ENCODE results near the gene NUTM2D. TPM values are rescaled to one million over a fixed set of nuclear protein-coding genes. Genes with fewer than 3 reads are reported as not detected.
A peak's percentile ranks its signal among the peaks of the same experiment; 100 is the strongest.
"Not testable (repeated sequence)": the region's sequence is repeated elsewhere in the genome, so short reads cannot be mapped to it uniquely, and the experiment has no call there.

NUTM2D gene
- total and polyA plus RNA-seq, 10 of the 15 experiments (the other 5 are each of a cell fraction or from before 2014, with no cell fraction given) = 0.15 to 1.6 (median 1.1) TPM; not detected in 2

GRCh38 chr10:87321505-87321904 is 36.0 kb upstream of the NUTM2D start:
- intact Hi-C loops (cut with micrococcal nuclease; ENCODE audit: unreplicated experiment); BruUV-seq (replicated peaks): not testable (repeated sequence)
- WGBS (ENCODE audit: insufficient coverage, insufficient replicate concordance, low lambda C conversion rate, missing lambda C conversion rate) = no CpG with 5 or more reads among the region's 1 CpG

GRCh38 chr10:87324559-87324958 is 33.0 kb upstream of the NUTM2D start:
- H4K20me1 ChIP-seq (ENCODE audit: control insufficient read depth, insufficient read depth); intact Hi-C loops (cut with micrococcal nuclease; ENCODE audit: unreplicated experiment); in situ Hi-C loops (cut with MboI); FAIRE-seq; CTCF ChIA-PET; POLR2A ChIA-PET; H3K4me1 ChIP-seq (ENCODE audit: control insufficient read depth, insufficient read depth, low read length); H3K79me2 ChIP-seq (ENCODE audit: control insufficient read depth, insufficient read depth, low read length); ATAC-seq; H2AFZ ChIP-seq (ENCODE audit: control insufficient read depth, low read depth, low read length); RAD21 ChIA-PET (ENCODE audit: unreplicated experiment); H3K9ac ChIP-seq (ENCODE audit: control insufficient read depth, insufficient read depth, low read length); H3K27ac ChIP-seq (ENCODE audit: control insufficient read depth, insufficient read depth); H3K9me3 ChIP-seq (replicated peaks; ENCODE audit: control insufficient read depth, insufficient read depth, low read length); H3K36me3 ChIP-seq (ENCODE audit: control insufficient read depth in 2 of 2, insufficient read depth in 2 of 2, low read length in 1 of 2); H3K4me2 ChIP-seq (ENCODE audit: control insufficient read depth, insufficient read depth); H3K27me3 ChIP-seq (replicated peaks in 1 of 2; ENCODE audit: control insufficient read depth in 2 of 2, insufficient read depth in 2 of 2, low read length in 1 of 2); SMC1A ChIA-PET (ENCODE audit: uncharacterized antibody, unreplicated experiment); H3K4me3 ChIP-seq; BruUV-seq (replicated peaks); DNase-seq (ENCODE audit: low read depth, low spot score): not testable (repeated sequence)
- 99% methylated on average over 5 of the region's 5 CpGs for WGBS (ENCODE audit: insufficient coverage, insufficient replicate concordance, low lambda C conversion rate, missing lambda C conversion rate)

More at GRCh38 chr10:87321505-87321904, 36.0 kb upstream of the NUTM2D start:
- H3K9me3 ChIP-seq (replicated peaks; ENCODE audit: control insufficient read depth, insufficient read depth, low read length); FAIRE-seq; H3K36me3 ChIP-seq (ENCODE audit: control insufficient read depth in 2 of 2, insufficient read depth in 2 of 2, low read length in 1 of 2); in situ Hi-C loops (cut with MboI); H3K27ac ChIP-seq (ENCODE audit: control insufficient read depth, insufficient read depth); DNase-seq (ENCODE audit: low read depth, low spot score); SMC1A ChIA-PET (ENCODE audit: uncharacterized antibody, unreplicated experiment); H3K79me2 ChIP-seq (ENCODE audit: control insufficient read depth, insufficient read depth, low read length); H3K9ac ChIP-seq (ENCODE audit: control insufficient read depth, insufficient read depth, low read length); H2AFZ ChIP-seq (ENCODE audit: control insufficient read depth, low read depth, low read length); H3K27me3 ChIP-seq (replicated peaks in 1 of 2; ENCODE audit: control insufficient read depth in 2 of 2, insufficient read depth in 2 of 2, low read length in 1 of 2); H3K4me2 ChIP-seq (ENCODE audit: control insufficient read depth, insufficient read depth); H3K4me3 ChIP-seq; CTCF ChIA-PET; H3K4me1 ChIP-seq (ENCODE audit: control insufficient read depth, insufficient read depth, low read length); H4K20me1 ChIP-seq (ENCODE audit: control insufficient read depth, insufficient read depth); RAD21 ChIA-PET (ENCODE audit: unreplicated experiment); POLR2A ChIA-PET: not testable (repeated sequence)
- peak; percentile 63 for TF ChIP-seq JUNB (IDR thresholded peaks at IDR 0.05)
- peak; percentile 56 for ATAC-seq

GRCh38 chr10:87327958-87328357 is 29.6 kb upstream of the NUTM2D start:
- H3K79me2 ChIP-seq (ENCODE audit: control insufficient read depth, insufficient read depth, low read length); H2AFZ ChIP-seq (ENCODE audit: control insufficient read depth, low read depth, low read length); H3K27me3 ChIP-seq (replicated peaks in 1 of 2; ENCODE audit: control insufficient read depth in 2 of 2, insufficient read depth in 2 of 2, low read length in 1 of 2); RAD21 ChIA-PET (ENCODE audit: unreplicated experiment); H3K27ac ChIP-seq (ENCODE audit: control insufficient read depth, insufficient read depth); POLR2A ChIA-PET; DNase-seq (ENCODE audit: low read depth, low spot score); ATAC-seq; H4K20me1 ChIP-seq (ENCODE audit: control insufficient read depth, insufficient read depth); CTCF ChIA-PET; H3K9me3 ChIP-seq (replicated peaks; ENCODE audit: control insufficient read depth, insufficient read depth, low read length); H3K4me3 ChIP-seq; intact Hi-C loops (cut with micrococcal nuclease; ENCODE audit: unreplicated experiment); H3K36me3 ChIP-seq (ENCODE audit: control insufficient read depth in 2 of 2, insufficient read depth in 2 of 2, low read length in 1 of 2); in situ Hi-C loops (cut with MboI); H3K9ac ChIP-seq (ENCODE audit: control insufficient read depth, insufficient read depth, low read length); H3K4me1 ChIP-seq (ENCODE audit: control insufficient read depth, insufficient read depth, low read length); SMC1A ChIA-PET (ENCODE audit: uncharacterized antibody, unreplicated experiment); H3K4me2 ChIP-seq (ENCODE audit: control insufficient read depth, insufficient read depth); FAIRE-seq: not testable (repeated sequence)
- 95% methylated on average over 1 of the region's 1 CpG for WGBS (ENCODE audit: insufficient coverage, insufficient replicate concordance, low lambda C conversion rate, missing lambda C conversion rate)
- BruUV-seq (replicated peaks) = TSS peak; percentile 12

GRCh38 chr10:87329131-87329530 is 28.4 kb upstream of the NUTM2D start:
- intact Hi-C loops (cut with micrococcal nuclease; ENCODE audit: unreplicated experiment) = not testable (repeated sequence)

More at GRCh38 chr10:87329131-87329530, 28.4 kb upstream of the NUTM2D start:
- H3K79me2 ChIP-seq (ENCODE audit: control insufficient read depth, insufficient read depth, low read length); H3K9me3 ChIP-seq (replicated peaks; ENCODE audit: control insufficient read depth, insufficient read depth, low read length); H3K4me2 ChIP-seq (ENCODE audit: control insufficient read depth, insufficient read depth); H3K27ac ChIP-seq (ENCODE audit: control insufficient read depth, insufficient read depth); H3K4me3 ChIP-seq; H3K9ac ChIP-seq (ENCODE audit: control insufficient read depth, insufficient read depth, low read length); FAIRE-seq; in situ Hi-C loops (cut with MboI); H3K4me1 ChIP-seq (ENCODE audit: control insufficient read depth, insufficient read depth, low read length); H2AFZ ChIP-seq (ENCODE audit: control insufficient read depth, low read depth, low read length); H3K27me3 ChIP-seq (replicated peaks in 1 of 2; ENCODE audit: control insufficient read depth in 2 of 2, insufficient read depth in 2 of 2, low read length in 1 of 2); POLR2A ChIA-PET; DNase-seq (ENCODE audit: low read depth, low spot score); ATAC-seq; CTCF ChIA-PET; BruUV-seq (replicated peaks); H3K36me3 ChIP-seq (ENCODE audit: control insufficient read depth in 2 of 2, insufficient read depth in 2 of 2, low read length in 1 of 2); SMC1A ChIA-PET (ENCODE audit: uncharacterized antibody, unreplicated experiment); RAD21 ChIA-PET (ENCODE audit: unreplicated experiment); H4K20me1 ChIP-seq (ENCODE audit: control insufficient read depth, insufficient read depth): not testable (repeated sequence)
- WGBS (ENCODE audit: insufficient coverage, insufficient replicate concordance, low lambda C conversion rate, missing lambda C conversion rate) = 94% methylated on average over 2 of the region's 2 CpGs

All from GM12878 (cell line).